SK-N-SH (cell line): ENCODE results near the gene KLF13. TPM values are rescaled to one million over a fixed set of nuclear protein-coding genes. Genes with fewer than 3 reads are reported as not detected.

ENCODE experiments used
- CTCF ChIA-PET: fragments of 300-600, 350-600 bp; formaldehyde crosslinking; extraction: SDS; loops from one replicate; lab custom pipeline; 2021; lab: Yijun Ruan, JAX
- POLR2A ChIA-PET: fragments of 350-600 bp; sonication (Branson Sonifier 250); formaldehyde crosslinking; extraction: SDS; loops from one replicate; lab custom pipeline; 2020; ENCODE audit warnings: antibody characterized with exemption, inconsistent platforms; lab: Yijun Ruan, JAX
- DNase-seq: peaks from one replicate; pipeline ENCODE4 v3.0.0; 2012
- H2AFZ ChIP-seq: fragments of 200-600 bp; sonication (generic); 2 replicates; pipeline ENCODE4 v1.8.1; 2016; ENCODE audit warnings: antibody characterized with exemption, mild to moderate bottlenecking, low read depth
- H3F3A ChIP-seq: fragments of 200-600 bp; sonication (generic); replicated peaks from 2 replicates; pipeline ENCODE3; 2016; ENCODE audit warnings: antibody characterized with exemption, mild to moderate bottlenecking; ENCODE audit not compliant: insufficient read depth
- H3K27ac ChIP-seq, 2 experiments: fragments of 200-500 bp in 1 of 2; fragments of 200-600 bp in 1 of 2; sonication (Bioruptor generic) in 1 of 2; sonication (generic), shearing (Covaris generic) in 1 of 2; 2 replicates each; pipeline versions ENCODE4 v1.5.1 to v1.6.1; 2014 to 2016; ENCODE audit warnings: low read depth in 2 of 2, inconsistent platforms in 1 of 2, low read length in 1 of 2, mild to moderate bottlenecking in 1 of 2, mixed read lengths in 1 of 2
- H3K27me3 ChIP-seq: fragments of 200-600 bp; sonication (generic), shearing (Covaris generic); 2 replicates; pipeline ENCODE4 v1.6.1; 2016; ENCODE audit warnings: mixed run types; ENCODE audit not compliant: insufficient read depth
- H3K36me3 ChIP-seq, 2 experiments: fragments of 200-500 bp in 1 of 2; fragments of 200-600 bp in 1 of 2; sonication (Bioruptor generic) in 1 of 2; sonication (generic) in 1 of 2; replicated peaks in 1 of 2; 2 replicates each; pipeline versions ENCODE3 to v1.5.1; 2014 to 2016; ENCODE audit warnings: low read length in 1 of 2, mild to moderate bottlenecking in 1 of 2; ENCODE audit not compliant: insufficient read depth in 2 of 2, control insufficient read depth in 1 of 2
- H3K4me1 ChIP-seq, 2 experiments: fragments of 200-500 bp in 1 of 2; fragments of 200-600 bp in 1 of 2; sonication (Bioruptor generic) in 1 of 2; sonication (generic), shearing (Covaris generic) in 1 of 2; 2 replicates each; pipeline versions ENCODE4 v1.5.1 to v1.6.1; 2014 to 2016; ENCODE audit warnings: low read depth in 1 of 2, low read length in 1 of 2, mixed run types in 1 of 2; ENCODE audit not compliant: insufficient read depth in 2 of 2, control insufficient read depth in 1 of 2
- H3K4me2 ChIP-seq: fragments of 200-600 bp; sonication (generic), shearing (Covaris generic); 2 replicates; pipeline ENCODE4 v1.6.1; 2017; ENCODE audit warnings: mixed run types
- H3K4me3 ChIP-seq, 2 experiments: fragments of 200-500 bp in 1 of 2; fragments of 200-600 bp in 1 of 2; sonication (Bioruptor generic) in 1 of 2; sonication (generic), shearing (Covaris generic) in 1 of 2; 2 replicates each; pipeline versions ENCODE4 v1.5.1 to v1.8.1; 2014 to 2016; ENCODE audit warnings: low read depth in 2 of 2, inconsistent platforms in 1 of 2, low read length in 1 of 2, mild to moderate bottlenecking in 1 of 2, mixed read lengths in 1 of 2, moderate library complexity in 1 of 2
- H3K79me2 ChIP-seq: fragments of 200-600 bp; sonication (generic); 2 replicates; pipeline ENCODE4 v1.8.1; 2017; ENCODE audit warnings: mild to moderate bottlenecking; ENCODE audit not compliant: insufficient read depth
- H3K9ac ChIP-seq: fragments of 200-600 bp; sonication (generic); 2 replicates; pipeline ENCODE4 v1.6.1; 2017; ENCODE audit warnings: mixed run types
- H3K9me2 ChIP-seq: fragments of 200-600 bp; sonication (generic); 2 replicates; pipeline ENCODE4 v1.6.1; 2017; ENCODE audit warnings: mixed run types
- H3K9me3 ChIP-seq: fragments of 200-600 bp; sonication (generic); 2 replicates; pipeline ENCODE4 v1.6.1; 2017; ENCODE audit warnings: mixed run types, mild to moderate bottlenecking, moderate library complexity
- H4K20me1 ChIP-seq: fragments of 200-600 bp; sonication (generic); 2 replicates; pipeline ENCODE4 v1.6.1; 2017; ENCODE audit warnings: mild to moderate bottlenecking, mixed run types; ENCODE audit not compliant: insufficient read depth
- CHD2 ChIP-seq: fragments of 150-350 bp; IDR thresholded peaks from 2 replicates; pipeline ENCODE4 v1.6.1; 2018; ENCODE audit warnings: low read length; ENCODE audit not compliant: partially characterized antibody
- CTCF ChIP-seq: fragments of 200-600 bp; sonication (generic); IDR thresholded peaks from 2 replicates; pipeline ENCODE4 v1.6.1; 2017; ENCODE audit warnings: antibody characterized with exemption, mild to moderate bottlenecking, moderate library complexity
- EP300 ChIP-seq, 2 experiments: IDR thresholded peaks; 2 replicates each; pipeline versions ENCODE4 v1.4.0 to v1.6.1; 2012; ENCODE audit warnings: borderline replicate concordance in 1 of 2, low read depth in 1 of 2, low read length in 1 of 2
- GATA2 ChIP-seq: sonication (generic); formaldehyde crosslinking; IDR thresholded peaks from 2 replicates; pipeline ENCODE4 v1.5.0; 2020; ENCODE audit warnings: mild to moderate bottlenecking, missing genetic modification reagents
- JUND ChIP-seq: IDR thresholded peaks from 2 replicates; pipeline ENCODE4 v1.4.0; 2012
- RAD21 ChIP-seq: IDR thresholded peaks from 2 replicates; pipeline ENCODE4 v1.6.1; 2012; ENCODE audit warnings: mild to moderate bottlenecking, low read length
- RXRA ChIP-seq: IDR thresholded peaks from 2 replicates; pipeline ENCODE4 v1.4.0; 2012; ENCODE audit warnings: low read depth, mild to moderate bottlenecking, borderline replicate concordance
- SMC3 ChIP-seq: IDR thresholded peaks from 2 replicates; pipeline ENCODE4 v1.6.1; 2012; ENCODE audit warnings: low read depth, low read length, improper control_type of control experiment
- TAF1 ChIP-seq: IDR thresholded peaks from 2 replicates; pipeline ENCODE4 v1.6.1; 2012; ENCODE audit warnings: low read depth, mild to moderate bottlenecking, low read length, moderate library complexity, borderline replicate concordance
- USF1 ChIP-seq: IDR thresholded peaks from 2 replicates; pipeline ENCODE4 v1.4.0; 2012; ENCODE audit warnings: low read depth, borderline replicate concordance
- WGBS: methylation state at CpG from one replicate; pipeline ENCODE4 v1.1.6; 2017; ENCODE audit warnings: low lambda C conversion rate; 5-methylcytosine and 5-hydroxymethylcytosine counted together
- polyA plus RNA-seq, 3 experiments: library from polyadenylated mRNA; depleted of rRNA; stranded (reverse); fragments of >200 nt; gene quantifications; 2 replicates each; pipeline ENCODE4 v1.2.3, GENCODE V29; 2012

Gene KLF13
- polyA plus RNA-seq, 1 of the 3 experiments (the other 2 are of a cell fraction): 7.1 TPM

- TF ChIP-seq TAF1: no peak
- no peak for TF ChIP-seq GATA2
Measured at GRCh38 chr15:31392761-31393401, 66.2 kb downstream of the KLF13 start (continued).

- Histone ChIP-seq H3K27ac (no peak overlapping the region; a peak in 1 of 4 replicates), H3K36me3 (no peaks in the 10 kb centered on the region), H4K20me1 (no peaks in the 10 kb centered on the region), H3K4me2 (no peak overlapping the region), H3K4me3 (no peak overlapping the region), H3K27me3 (no peaks in the 10 kb centered on the region), H3K9ac (no peak overlapping the region), H3K9me3 (no peaks in the 10 kb centered on the region), H3F3A (peaks cover 4% of the 10 kb centered on the region), H2AFZ (no peak overlapping the region), H3K9me2 (no peaks in the 10 kb centered on the region), H3K4me1 (peaks cover 3 to 24% of the 10 kb centered on the region in 2 experiments; a peak in 2 of 4 replicates), H3K79me2 (no peaks in the 10 kb centered on the region)
- DNase-seq: no peak
- ChIA-PET CTCF (no interaction called here), POLR2A (no interaction called here)
- 92% methylated on average over 19 of the region's 21 CpGs for WGBS
- TF ChIP-seq TAF1 (no peak), USF1 (no peak)
Measured at GRCh38 chr15:31393444-31394091, 66.9 kb downstream of the KLF13 start.

GRCh38 chr15:31396881-31397560 is 70.4 kb downstream of the KLF13 start:
- Histone ChIP-seq H3K4me3 (peak overlapping the region in 1 of 2 experiments; percentile 25; a peak in 2 of 4 replicates), H2AFZ (peak overlapping the region; percentile 51; the same call in 1 of the 2 replicates), H3K4me2 (no peak overlapping the region), H3F3A (peaks cover 4% of the 10 kb centered on the region), H3K9me2 (no peaks in the 10 kb centered on the region), H4K20me1 (no peaks in the 10 kb centered on the region), H3K79me2 (no peaks in the 10 kb centered on the region), H3K4me1 (peaks cover 3 to 54% of the 10 kb centered on the region in 2 experiments; a peak in 2 of 4 replicates), H3K27ac (peak overlapping the region in 1 of 2 experiments; percentile 98; a peak in 3 of 4 replicates), H3K27me3 (no peaks in the 10 kb centered on the region), H3K9me3 (no peaks in the 10 kb centered on the region), H3K9ac (no peak overlapping the region), H3K36me3 (no peaks in the 10 kb centered on the region)
- TF ChIP-seq CHD2 (peak; percentile 18), CTCF (no peak), RXRA (no peak), GATA2 (no peak), EP300 (IDR thresholded peaks at IDR 0.05; ENCODE audit: borderline replicate concordance in 1 of 2, low read depth in 1 of 2, low read length in 1 of 2) (0 out of 4 replicates have a peak, but pooled peaks of 1 of the 2 experiments have one; percentile 1), RAD21 (peak; percentile 48), JUND (no peak), USF1 (no peak), SMC3 (0 out of 2 replicates have a peak, but pooled peaks have one; percentile 16)
- 42% methylated on average over 6 of the region's 27 CpGs for WGBS
- POLR2A ChIA-PET: interaction anchor here (1.6 to 2.2 kb wide), 2 partner anchors 43 to 71 kb away, joined by 5 to 8 read pairs; partner anchors contain the start of gene KLF13
- CTCF ChIA-PET: interaction anchor here (0.7 to 4.2 kb wide), 7 partner anchors 31 to 182 kb away, joined by 3 to 28 read pairs (median 8); no protein-coding TSS in a partner anchor
- DNase-seq: peak; percentile 82
